DMS153 (cell line): ENCODE measurements around the gene ZSWIM1.

ENCODE experiments used
- DNase-seq: peaks from one replicate; lab custom pipeline; 2025; lab: John Stamatoyannopoulos, UW

Gene ZSWIM1

GRCh38 chr20:45880988-45881788, at the start of gene ZSWIM1:
Gene ZSWIM1, plus strand, starts transcription at chr20:45881227. Its CDS starts 1,366 bp downstream, at chr20:45882593.
- peak; percentile 98 for DNase-seq

- no peak for DNase-seq
Measured at GRCh38 chr20:45832619-45833018, 48.4 kb upstream of the ZSWIM1 start.

GRCh38 chr20:45833030-45833882, 47.8 kb upstream of the ZSWIM1 start, which contains the start of gene SNX21:
Gene SNX21, plus strand, starts transcription at chr20:45833799. Its CDS starts 121 bp downstream, at chr20:45833920.
- DNase-seq: peak; percentile 23

GRCh38 chr20:45833883-45834796, 46.9 kb upstream of the ZSWIM1 start:
- no peak for DNase-seq

- no peak for DNase-seq
Measured at GRCh38 chr20:45834797-45835161, 46.2 kb upstream of the ZSWIM1 start.

- no peak for DNase-seq
Measured at GRCh38 chr20:45835329-45835765, 45.7 kb upstream of the ZSWIM1 start.

GRCh38 chr20:45835825-45836224, 45.2 kb upstream of the ZSWIM1 start:
- no peak for DNase-seq

- no peak for DNase-seq
Measured at GRCh38 chr20:45836841-45837240, 44.2 kb upstream of the ZSWIM1 start.

GRCh38 chr20:45840700-45841198, 40.3 kb upstream of the ZSWIM1 start:
- no peak for DNase-seq

- DNase-seq: no peak
Measured at GRCh38 chr20:45841407-45842129, 39.5 kb upstream of the ZSWIM1 start.

- DNase-seq: no peak
Measured at GRCh38 chr20:45842169-45842812, 38.7 kb upstream of the ZSWIM1 start.

GRCh38 chr20:45843506-45843905, 37.5 kb upstream of the ZSWIM1 start:
- DNase-seq: no peak

GRCh38 chr20:45845452-45845851, 35.6 kb upstream of the ZSWIM1 start:
- no peak for DNase-seq

GRCh38 chr20:45848421-45848820, 32.6 kb upstream of the ZSWIM1 start:
- DNase-seq: no peak

- no peak for DNase-seq
Measured at GRCh38 chr20:45848969-45849582, 32.0 kb upstream of the ZSWIM1 start.

- no peak for DNase-seq
Measured at GRCh38 chr20:45850238-45850637, 30.8 kb upstream of the ZSWIM1 start.

GRCh38 chr20:45850926-45851325, 30.1 kb upstream of the ZSWIM1 start:
- no peak for DNase-seq

- no peak for DNase-seq
Measured at GRCh38 chr20:45851501-45851900, 29.5 kb upstream of the ZSWIM1 start.

GRCh38 chr20:45852326-45852725, 28.7 kb upstream of the ZSWIM1 start:
- no peak for DNase-seq

- DNase-seq: no peak
Measured at GRCh38 chr20:45853484-45853883, 27.5 kb upstream of the ZSWIM1 start.
